GM10266 (cell line): ENCODE measurements around the gene TECPR1.

Experiments used
- DNase-seq: peaks from one replicate; pipeline ENCODE4 v3.0.0; 2012; ENCODE audit errors: extremely low spot score
- CTCF ChIP-seq: IDR thresholded peaks from 2 replicates; pipeline ENCODE4 v1.5.1; 2012; ENCODE audit warnings: mild to moderate bottlenecking, low read depth; ENCODE audit not compliant: control insufficient read depth, insufficient read depth; ENCODE audit errors: missing control alignments

TECPR1 gene

DNA sequence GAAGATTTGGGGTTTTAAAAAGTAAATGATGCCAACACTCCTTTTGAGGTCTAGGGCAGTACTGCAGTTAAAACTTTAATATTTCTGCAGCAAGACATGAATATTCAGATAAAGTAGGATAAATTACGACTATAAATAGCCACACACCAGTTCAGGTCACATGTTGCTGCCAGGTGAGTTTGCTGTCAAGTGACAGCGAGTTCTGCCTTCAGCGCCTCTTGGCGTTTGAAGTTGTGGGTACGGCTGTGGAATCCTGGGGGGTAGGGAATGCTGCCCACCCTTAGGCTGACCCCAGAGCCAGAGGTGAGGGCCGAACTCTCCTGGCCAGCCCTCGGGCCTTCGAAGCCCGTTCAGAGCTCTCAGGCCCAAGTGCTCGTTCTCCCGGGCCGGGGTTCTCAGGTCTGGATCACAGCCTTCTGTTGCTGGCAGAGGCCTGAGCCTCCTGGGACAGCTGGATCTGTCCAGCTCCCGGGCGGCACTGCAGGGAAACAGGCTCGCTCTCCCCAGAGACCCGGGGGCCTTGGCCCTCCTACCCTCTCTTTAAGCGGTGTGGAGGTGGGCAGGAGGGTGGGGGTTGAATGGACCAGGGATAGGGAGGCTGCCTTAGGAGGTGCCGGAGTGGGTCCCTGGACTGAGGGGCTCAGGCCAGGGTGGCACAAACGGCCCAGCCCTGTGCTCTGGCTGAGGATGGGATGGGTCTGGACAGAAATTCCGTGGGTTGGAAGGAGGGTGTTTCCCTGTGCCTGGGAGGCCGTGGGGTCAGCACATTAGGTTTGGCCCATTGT lies 34.9 kb upstream of the TECPR1 start:
- TF ChIP-seq CTCF: no peak
- no peak for DNase-seq

- DNase-seq: no peak
These were observed 34.1 kb upstream of the TECPR1 start for GRCh38 chr7:98286093-98286539.

DNA sequence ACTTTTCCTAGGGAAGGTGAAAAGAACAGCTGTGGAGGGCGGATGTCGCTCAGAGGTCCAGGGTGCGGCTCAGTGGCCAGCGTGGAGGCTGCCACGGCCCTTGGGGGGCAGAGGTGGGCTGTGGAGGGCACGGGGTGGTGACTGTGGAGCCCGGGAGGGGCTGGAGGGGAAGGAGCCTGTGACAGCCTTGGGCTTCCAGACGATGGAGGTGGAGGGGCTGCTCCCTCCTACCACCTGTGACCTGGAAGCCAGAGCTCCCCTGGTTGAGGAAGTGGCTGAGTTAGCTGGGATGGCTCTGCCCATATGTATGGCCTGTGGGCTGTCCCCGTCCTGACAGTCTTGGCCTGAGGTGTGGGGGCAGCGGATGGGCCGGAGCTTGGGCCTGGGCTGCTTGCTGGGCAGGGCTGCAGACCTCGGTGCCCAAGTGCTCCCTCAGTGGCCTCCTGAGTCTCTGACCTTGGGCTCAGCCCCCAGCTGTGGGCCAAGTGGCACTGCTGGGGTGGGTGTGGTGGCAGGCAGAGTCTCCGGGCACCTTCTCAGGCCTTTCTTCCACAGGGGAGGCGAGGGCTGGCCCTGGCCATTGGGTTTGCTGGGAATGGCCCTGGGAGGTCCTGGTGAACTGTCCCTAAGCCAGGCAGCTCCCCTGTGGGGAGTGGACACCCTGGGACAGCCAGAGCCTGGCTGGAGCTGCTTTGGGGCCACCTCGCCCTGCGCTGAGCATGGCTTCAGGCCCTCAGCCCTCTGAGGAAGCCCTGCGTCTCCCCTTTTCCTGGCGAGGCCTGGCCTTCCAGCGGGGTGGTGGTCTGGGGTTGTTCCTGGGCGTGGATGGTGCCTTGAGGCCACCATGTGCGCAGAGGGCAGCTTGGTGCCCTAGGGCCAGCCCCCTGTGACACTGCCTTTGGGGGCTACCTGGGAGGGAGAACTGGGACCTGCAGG lies 33.4 kb upstream of the TECPR1 start:
- DNase-seq: no peak
- no peak for TF ChIP-seq CTCF

More at GRCh38 chr7:98286093-98286539, 34.1 kb upstream of the TECPR1 start:
- TF ChIP-seq CTCF: no peak

DNA sequence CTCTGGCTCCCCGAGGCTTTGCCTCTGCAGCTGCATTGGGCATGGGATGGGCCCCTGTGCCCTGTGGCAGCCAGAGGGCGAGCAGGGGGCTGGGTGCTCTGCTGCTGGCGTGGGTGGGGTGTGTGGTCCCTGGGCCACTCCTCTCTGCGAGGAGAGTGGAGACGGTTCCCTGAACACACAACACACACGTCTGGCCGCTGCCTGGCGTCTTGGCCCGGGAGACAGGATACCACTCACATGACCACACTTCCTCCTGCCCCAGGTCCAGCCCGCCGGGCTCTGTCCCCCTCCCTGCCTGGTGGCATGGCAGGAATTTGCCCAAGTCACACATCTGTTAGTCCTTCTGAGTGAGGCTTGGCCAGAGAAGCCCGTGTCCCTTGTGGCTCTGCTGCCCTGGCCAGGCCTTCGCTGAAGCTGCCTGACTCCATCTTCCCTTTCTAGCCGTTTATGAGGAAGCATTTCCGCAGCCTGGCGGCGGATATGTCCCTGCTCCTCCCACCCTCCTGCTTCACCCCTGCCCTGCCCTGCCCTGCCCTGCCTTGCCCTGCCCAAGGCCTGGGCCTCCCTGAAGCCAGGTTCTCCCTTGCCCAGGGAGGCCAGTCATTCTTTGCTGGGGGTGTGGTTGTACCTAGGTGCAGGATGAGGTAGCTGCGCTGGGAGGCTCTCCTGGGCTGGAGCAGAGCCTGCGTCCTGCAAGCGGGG lies 32.5 kb upstream of the TECPR1 start:
- TF ChIP-seq CTCF: no peak
- DNase-seq: no peak

GRCh38 chr7:98283887-98284222 lies 31.8 kb upstream of the TECPR1 start:
- no peak for TF ChIP-seq CTCF

DNA sequence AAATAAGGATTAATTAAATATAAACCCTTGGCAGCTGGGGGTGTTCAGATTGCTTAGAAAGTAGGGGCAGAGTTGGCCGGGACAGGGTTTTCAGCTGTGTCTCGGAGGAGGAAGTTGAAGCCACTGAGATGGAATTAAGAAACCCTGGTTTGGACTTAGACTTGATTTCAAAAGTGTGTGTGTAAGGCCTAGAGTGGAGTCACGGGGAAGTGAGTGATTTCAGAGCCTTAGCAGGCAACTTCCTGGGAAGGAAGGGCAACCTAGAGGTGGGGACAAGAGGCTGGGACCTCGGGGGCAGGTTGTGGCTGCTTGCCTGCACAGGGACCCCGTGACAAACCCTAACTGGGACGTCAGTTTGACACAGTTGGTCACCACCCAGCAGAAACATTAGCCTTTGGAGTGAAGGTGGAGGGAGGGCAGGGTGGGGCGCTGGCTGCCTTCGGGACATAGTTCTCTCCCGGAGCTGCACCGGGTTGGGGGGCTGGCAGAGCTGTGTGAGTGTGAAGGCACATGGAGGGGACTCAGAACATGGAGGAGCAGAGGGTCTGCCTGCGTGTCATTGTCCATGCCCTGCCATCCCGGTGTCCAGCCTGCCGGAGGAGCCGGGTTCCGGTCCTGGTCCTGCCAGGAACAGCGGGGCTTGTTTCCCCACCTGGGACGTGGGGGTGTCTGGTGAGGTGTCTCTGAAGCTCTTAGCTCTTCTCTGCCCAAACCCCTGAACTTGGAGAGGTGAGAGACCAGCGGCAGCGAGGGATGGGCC lies 31.3 kb upstream of the TECPR1 start:
- TF ChIP-seq CTCF: no peak
- peak; percentile 14 for DNase-seq

More at GRCh38 chr7:98283887-98284222, 31.8 kb upstream of the TECPR1 start:
- DNase-seq: no peak
